Type B pancreatic cell (in vitro differentiated cells): ENCODE data around the gene ZBTB12. TPM values are rescaled to one million over a fixed set of nuclear protein-coding genes. Genes with fewer than 3 reads are reported as not detected.
"Not testable (repeated sequence)": the region's sequence is repeated elsewhere in the genome, so short reads cannot be mapped to it uniquely, and the experiment has no call there.

Experiments
- DNase-seq: peaks from one replicate; pipeline ENCODE4 v3.0.0; 2021; ENCODE audit warnings: mixed read lengths; ENCODE audit not compliant: unreplicated experiment; ENCODE audit errors: extremely low spot score
- H3K27ac Mint-ChIP-seq: 2 replicates; pipeline ENCODE4 v1.8.0; 2021; ENCODE audit warnings: mild to moderate bottlenecking, mixed read lengths
- H3K27me3 Mint-ChIP-seq: 2 replicates; pipeline ENCODE4 v1.8.0; 2021; ENCODE audit warnings: mixed read lengths
- H3K36me3 Mint-ChIP-seq: 2 replicates; pipeline ENCODE4 v1.8.0; 2021; ENCODE audit warnings: mixed read lengths
- H3K4me1 Mint-ChIP-seq: one replicate; pipeline ENCODE4 v1.8.0; 2021; ENCODE audit warnings: mixed read lengths; ENCODE audit not compliant: unreplicated experiment
- H3K4me3 Mint-ChIP-seq: 2 replicates; pipeline ENCODE4 v1.8.0; 2021; ENCODE audit warnings: mild to moderate bottlenecking, mixed read lengths
- H3K9me3 Mint-ChIP-seq: 2 replicates; pipeline ENCODE4 v1.8.0; 2021; ENCODE audit warnings: mixed read lengths
- CTCF ChIP-seq: fragments of 200-600 bp; sonication (generic); conservative IDR thresholded peaks from 2 replicates; pipeline ENCODE4 v1.5.0; 2021; ENCODE audit warnings: antibody characterized with exemption, mild to moderate bottlenecking
- total RNA-seq: library from RNA; stranded (reverse); gene quantifications from 2 replicates; pipeline ENCODE4 v1.2.1, GENCODE V29; 2021; ENCODE audit warnings: low replicate concordance

ZBTB12 gene
- total RNA-seq, 1 donor from 2014 or later, result 37.7 TPM

- H3K27ac Mint-ChIP-seq, result no peak overlapping the region
- H3K4me1 Mint-ChIP-seq, result peaks cover 8% of the 10 kb centered on the region
- DNase-seq, result no peak
- no peaks in the 10 kb centered on the region for H3K36me3 Mint-ChIP-seq
- no peak overlapping the region for H3K4me3 Mint-ChIP-seq
- no peak for TF ChIP-seq CTCF
- no peaks in the 10 kb centered on the region for H3K9me3 Mint-ChIP-seq
- peaks cover 15% of the 10 kb centered on the region for H3K27me3 Mint-ChIP-seq
Measured at GRCh38 chr6:31940256-31940664, 38.4 kb upstream of the ZBTB12 start.

GRCh38 chr6:31935823-31936222, 33.9 kb upstream of the ZBTB12 start:
- DNase-seq, result no peak
- TF ChIP-seq CTCF, result no peak
- no peaks in the 10 kb centered on the region for H3K9me3 Mint-ChIP-seq
- H3K27me3 Mint-ChIP-seq, result peaks cover 4% of the 10 kb centered on the region
- H3K4me3 Mint-ChIP-seq, result no peak overlapping the region
- H3K27ac Mint-ChIP-seq, result no peak overlapping the region
- H3K36me3 Mint-ChIP-seq, result no peaks in the 10 kb centered on the region
- H3K4me1 Mint-ChIP-seq, result peaks cover 7% of the 10 kb centered on the region

GRCh38 chr6:31935021-31935420, 33.1 kb upstream of the ZBTB12 start:
- DNase-seq, result no peak
- no peaks in the 10 kb centered on the region for H3K9me3 Mint-ChIP-seq
- H3K27ac Mint-ChIP-seq, result no peak overlapping the region
- peaks cover 4% of the 10 kb centered on the region for H3K27me3 Mint-ChIP-seq
- no peak for TF ChIP-seq CTCF
- no peaks in the 10 kb centered on the region for H3K36me3 Mint-ChIP-seq
- no peak overlapping the region for H3K4me3 Mint-ChIP-seq
- no peaks in the 10 kb centered on the region for H3K4me1 Mint-ChIP-seq

- Mint-ChIP-seq H3K9me3 (no peaks in the 10 kb centered on the region), H3K4me3 (no peak overlapping the region), H3K36me3 (no peaks in the 10 kb centered on the region), H3K4me1 (no peaks in the 10 kb centered on the region), H3K27me3 (peaks cover 4% of the 10 kb centered on the region), H3K27ac (no peak overlapping the region)
- DNase-seq, result no peak
- TF ChIP-seq CTCF, result no peak
Measured at GRCh38 chr6:31933537-31933936, 31.7 kb upstream of the ZBTB12 start.

GRCh38 chr6:31932137-31932536, 30.3 kb upstream of the ZBTB12 start:
- H3K4me3 Mint-ChIP-seq, H3K4me1 Mint-ChIP-seq, H3K9me3 Mint-ChIP-seq, H3K27me3 Mint-ChIP-seq, H3K27ac Mint-ChIP-seq, DNase-seq, H3K36me3 Mint-ChIP-seq: not testable (repeated sequence)

GRCh38 chr6:31930962-31931361, 29.1 kb upstream of the ZBTB12 start:
- Mint-ChIP-seq H3K4me1 (no peaks in the 10 kb centered on the region), H3K27me3 (peaks cover 10% of the 10 kb centered on the region), H3K27ac (no peak overlapping the region), H3K36me3 (no peaks in the 10 kb centered on the region), H3K9me3 (no peaks in the 10 kb centered on the region), H3K4me3 (no peak overlapping the region)
- no peak for TF ChIP-seq CTCF
- DNase-seq, result no peak
